ENCODE data around the gene PPP1R7.

PPP1R7 gene

DNA sequence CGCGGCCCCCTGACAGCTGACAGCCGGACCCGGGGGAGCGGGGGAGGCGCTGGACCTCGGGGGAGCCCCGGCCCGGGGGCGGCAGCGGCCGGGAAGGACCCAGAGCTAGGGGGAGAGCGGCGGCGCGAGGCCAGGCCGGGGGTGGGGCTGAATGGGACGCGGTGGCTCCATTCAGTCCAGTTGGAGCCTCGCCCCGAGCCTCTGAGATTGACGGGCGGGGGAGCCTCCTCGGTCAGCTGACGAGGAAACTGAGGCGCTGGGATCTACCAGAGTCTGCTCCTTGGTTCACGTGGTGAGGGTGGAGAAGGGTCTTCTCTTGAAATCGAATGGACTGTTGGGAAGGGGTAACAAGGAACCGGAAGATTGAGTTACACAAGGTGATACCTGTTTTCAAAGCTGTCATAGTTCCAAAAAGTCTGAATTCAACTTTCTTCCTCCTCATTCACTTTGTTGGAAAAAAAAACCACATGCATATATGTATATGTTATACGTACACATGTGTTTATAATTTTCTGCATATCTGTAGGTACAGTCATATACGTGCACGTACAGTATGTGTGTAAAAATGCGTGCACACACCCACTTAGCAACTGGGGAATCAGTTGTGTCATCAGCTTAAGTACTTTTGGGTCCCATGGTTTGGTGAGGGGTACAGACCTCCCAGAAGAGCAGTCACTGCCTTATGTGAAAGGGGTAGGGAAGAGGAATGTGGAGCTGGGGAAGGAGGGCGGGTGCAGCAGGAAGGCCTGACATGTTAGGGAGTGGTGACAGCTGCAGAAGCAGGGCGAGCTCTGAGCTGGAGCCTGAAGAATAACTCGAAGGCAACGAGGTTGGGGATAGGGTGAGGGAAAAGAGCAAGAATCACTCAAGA is 628 bp downstream of the PPP1R7 start:
- Histone ChIP-seq H3K4me3 (ENCODE audit: low read length) (peak overlapping the region; percentile 89), H3K4me1 (ENCODE audit: control insufficient read depth, insufficient read depth, low read length) (peaks cover 6% of the 10 kb centered on the region), H3K36me3 (ENCODE audit: control insufficient read depth, insufficient read depth, low read length) (no peaks in the 10 kb centered on the region), H3K27me3 (ENCODE audit: control insufficient read depth, insufficient read depth, low read length) (no peaks in the 10 kb centered on the region), H3K9ac (ENCODE audit: low read length) (peak overlapping the region; percentile 34), H3K27ac (ENCODE audit: low read depth, low read length) (peak overlapping the region; percentile 52)

DNA sequence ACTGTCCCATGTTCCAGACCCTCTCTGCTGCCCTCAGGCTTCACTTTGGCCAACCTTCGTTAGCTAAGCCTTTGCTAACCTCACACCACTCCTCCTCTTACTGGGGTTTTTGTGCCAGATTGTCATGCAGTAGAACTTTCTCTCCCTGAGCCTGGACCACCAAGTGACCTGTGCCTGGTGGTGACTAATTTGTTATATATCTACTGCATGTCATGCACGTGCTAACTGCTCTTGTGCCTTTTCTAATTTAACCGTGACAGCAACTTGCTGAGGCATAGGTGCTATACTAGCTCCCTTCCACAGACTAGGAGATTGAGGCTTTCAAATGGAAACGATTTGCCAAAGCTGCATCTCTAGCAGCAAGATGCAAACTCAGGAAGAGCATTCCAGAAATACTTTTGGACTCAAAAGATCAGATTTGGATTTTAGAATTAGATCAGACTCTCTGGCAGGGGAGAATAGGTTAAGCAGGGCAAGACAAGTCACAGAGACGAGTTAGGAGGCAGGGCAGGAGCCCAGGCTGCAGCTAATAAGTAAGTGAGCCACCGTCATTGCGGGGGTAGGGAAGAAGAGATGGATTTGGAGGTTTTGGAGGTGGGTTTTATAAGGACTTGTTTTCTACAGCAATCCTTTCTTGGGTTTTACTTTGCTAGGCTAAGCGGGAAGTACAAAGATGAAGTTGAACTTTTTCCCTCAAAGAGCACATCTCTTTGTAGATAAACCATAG is 1.8 kb downstream of the PPP1R7 start:
- Histone ChIP-seq H3K27ac (ENCODE audit: low read depth, low read length) (no peak overlapping the region), H3K9ac (ENCODE audit: low read length) (no peak overlapping the region), H3K27me3 (ENCODE audit: control insufficient read depth, insufficient read depth, low read length) (no peaks in the 10 kb centered on the region)

DNA sequence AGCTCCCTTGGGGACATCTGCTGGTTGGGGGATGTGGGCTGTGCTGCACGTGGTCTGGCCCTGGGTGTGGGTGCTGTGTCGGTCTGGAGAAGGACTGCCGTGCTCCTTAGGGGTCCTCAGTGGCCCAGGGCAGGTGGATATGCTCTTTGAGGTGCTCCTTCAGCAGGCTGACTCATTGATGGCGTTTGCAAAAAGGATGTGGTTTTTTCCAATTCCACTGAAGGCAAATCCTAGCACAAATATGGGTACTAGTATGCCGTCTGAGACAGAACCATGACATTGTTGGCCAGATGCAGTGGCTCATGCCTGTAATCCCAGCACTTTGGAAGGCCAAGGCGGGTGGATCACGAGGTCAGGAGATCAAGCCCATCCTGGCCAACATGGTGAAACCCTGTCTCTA is 3.3 kb downstream of the PPP1R7 start:
- Histone ChIP-seq H3K27me3 (ENCODE audit: control insufficient read depth, insufficient read depth, low read length) (no peaks in the 10 kb centered on the region), H3K27ac (ENCODE audit: low read depth, low read length) (no peak overlapping the region), H3K4me3 (ENCODE audit: low read length) (no peak overlapping the region), H3K4me1 (ENCODE audit: control insufficient read depth, insufficient read depth, low read length) (peaks cover 4% of the 10 kb centered on the region), H3K9ac (ENCODE audit: low read length) (no peak overlapping the region), H3K36me3 (ENCODE audit: control insufficient read depth, insufficient read depth, low read length) (peaks cover 11% of the 10 kb centered on the region)

More for the DNA sequence above, 1.8 kb downstream of the PPP1R7 start:
- H3K4me1 ChIP-seq (ENCODE audit: control insufficient read depth, insufficient read depth, low read length) = peaks cover 6% of the 10 kb centered on the region
- H3K4me3 ChIP-seq (ENCODE audit: low read length) = no peak overlapping the region
- no peaks in the 10 kb centered on the region for H3K36me3 ChIP-seq (ENCODE audit: control insufficient read depth, insufficient read depth, low read length)

DNA sequence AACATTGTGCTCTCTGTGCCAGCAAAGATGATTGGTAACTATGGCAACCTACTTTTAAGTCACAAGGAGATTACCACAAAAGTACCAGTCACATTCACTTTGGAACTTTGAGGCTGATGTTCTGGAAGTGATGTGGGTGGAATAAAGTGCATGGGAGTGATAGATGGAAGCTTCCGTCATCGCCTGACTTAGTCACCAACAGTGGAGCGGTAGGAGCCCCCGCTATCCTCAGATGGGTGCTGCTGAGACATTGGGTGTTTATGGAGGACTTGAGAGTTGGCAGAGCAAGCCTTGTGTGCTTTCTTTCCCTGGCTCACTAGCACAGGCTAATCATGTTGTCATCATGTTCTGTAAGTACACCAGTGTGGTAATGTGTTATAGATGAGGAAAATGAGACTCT is 4.6 kb downstream of the PPP1R7 start:
- Histone ChIP-seq H3K27ac (ENCODE audit: low read depth, low read length) (no peak overlapping the region), H3K4me1 (ENCODE audit: control insufficient read depth, insufficient read depth, low read length) (peaks cover 4% of the 10 kb centered on the region), H3K4me3 (ENCODE audit: low read length) (no peak overlapping the region), H3K27me3 (ENCODE audit: control insufficient read depth, insufficient read depth, low read length) (no peaks in the 10 kb centered on the region), H3K9ac (ENCODE audit: low read length) (no peak overlapping the region), H3K36me3 (ENCODE audit: control insufficient read depth, insufficient read depth, low read length) (peaks cover 19% of the 10 kb centered on the region)

DNA sequence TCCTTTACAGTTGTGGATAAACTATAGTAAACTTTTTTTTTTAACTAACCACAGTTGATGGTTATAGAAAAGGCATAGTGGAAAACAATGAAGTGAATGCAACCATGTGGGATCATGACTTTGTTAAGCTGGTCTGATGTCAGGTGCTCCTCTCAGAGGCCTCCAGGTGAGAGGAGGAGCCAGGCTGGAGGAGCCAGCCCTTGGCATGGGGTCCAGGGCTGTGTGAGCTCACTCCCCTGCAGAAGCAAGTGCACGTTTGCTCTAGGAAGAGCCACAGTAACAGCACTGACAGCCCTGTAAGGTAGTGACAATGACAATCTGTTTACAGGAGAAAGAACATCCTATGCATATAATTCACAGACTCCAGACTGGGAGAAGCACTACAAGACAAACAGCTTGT is 5.7 kb downstream of the PPP1R7 start:
- Histone ChIP-seq H3K9ac (ENCODE audit: low read length) (no peak overlapping the region), H3K27ac (ENCODE audit: low read depth, low read length) (no peak overlapping the region), H3K4me3 (ENCODE audit: low read length) (no peak overlapping the region), H3K4me1 (ENCODE audit: control insufficient read depth, insufficient read depth, low read length) (peaks cover 4% of the 10 kb centered on the region), H3K36me3 (ENCODE audit: control insufficient read depth, insufficient read depth, low read length) (peaks cover 23% of the 10 kb centered on the region), H3K27me3 (ENCODE audit: control insufficient read depth, insufficient read depth, low read length) (no peaks in the 10 kb centered on the region)

DNA sequence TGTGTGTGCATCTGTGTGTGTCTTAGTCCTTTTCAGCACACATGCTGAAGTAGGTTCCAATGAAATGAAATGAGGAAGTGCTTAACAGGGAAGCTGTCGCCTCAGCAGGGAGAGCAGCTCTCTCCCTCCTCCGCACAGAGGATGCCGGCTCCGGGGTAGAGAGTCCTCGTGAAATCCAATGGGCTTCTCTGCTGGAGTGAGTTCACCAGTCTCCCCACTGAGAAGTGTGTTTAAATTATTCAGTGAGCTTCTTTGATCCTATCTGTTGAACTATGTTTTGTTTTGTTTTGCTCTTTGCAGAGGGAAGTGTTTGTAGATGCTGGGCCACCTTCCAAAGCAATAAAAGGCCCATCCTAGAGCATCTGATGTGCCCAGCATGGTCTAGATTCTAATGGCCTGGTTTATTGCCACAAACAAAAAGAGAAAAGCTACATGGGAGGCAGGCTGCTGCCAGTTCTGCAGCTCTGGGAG is 6.7 kb downstream of the PPP1R7 start:
- Histone ChIP-seq H3K4me3 (ENCODE audit: low read length) (no peak overlapping the region), H3K9ac (ENCODE audit: low read length) (no peak overlapping the region), H3K4me1 (ENCODE audit: control insufficient read depth, insufficient read depth, low read length) (peaks cover 4% of the 10 kb centered on the region), H3K27me3 (ENCODE audit: control insufficient read depth, insufficient read depth, low read length) (no peaks in the 10 kb centered on the region), H3K36me3 (ENCODE audit: control insufficient read depth, insufficient read depth, low read length) (peaks cover 26% of the 10 kb centered on the region), H3K27ac (ENCODE audit: low read depth, low read length) (no peak overlapping the region)

DNA sequence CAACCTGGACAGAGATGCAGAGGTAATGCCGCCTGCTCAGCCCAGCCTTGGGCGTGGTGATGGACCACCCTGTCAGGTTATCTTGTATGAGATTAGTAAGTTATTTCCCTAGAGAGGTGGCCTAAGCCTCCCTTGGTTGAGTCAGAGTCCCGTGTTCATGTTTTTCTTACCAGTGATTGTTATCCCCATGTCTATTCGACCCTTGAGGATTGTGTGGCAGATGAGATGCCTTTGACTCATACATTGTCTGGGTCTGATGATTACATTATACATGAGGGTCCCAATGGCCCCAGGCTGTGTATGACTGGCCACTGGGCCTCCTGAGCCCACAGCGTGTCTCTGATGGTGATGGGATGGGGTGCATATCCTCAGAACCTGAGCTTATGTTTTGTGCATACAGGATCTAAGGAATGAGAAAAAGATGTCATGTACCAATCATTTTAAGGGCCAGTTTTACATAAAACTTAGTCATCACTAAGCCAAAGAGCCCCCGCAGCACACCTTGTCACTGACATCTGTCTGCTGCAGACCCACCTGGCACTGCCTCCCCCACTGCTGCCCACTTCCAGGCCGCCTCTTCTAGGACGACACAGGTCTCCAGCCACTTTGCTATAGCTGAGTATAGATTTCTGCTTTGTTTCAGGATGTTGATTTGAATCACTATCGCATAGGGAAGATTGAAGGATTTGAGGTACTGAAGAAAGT is 7.7 kb downstream of the PPP1R7 start:
- H3K36me3 ChIP-seq (ENCODE audit: control insufficient read depth, insufficient read depth, low read length) = peaks cover 28% of the 10 kb centered on the region
- H3K27me3 ChIP-seq (ENCODE audit: control insufficient read depth, insufficient read depth, low read length) = no peaks in the 10 kb centered on the region
- H3K9ac ChIP-seq (ENCODE audit: low read length) = no peak overlapping the region
- H3K27ac ChIP-seq (ENCODE audit: low read depth, low read length) = no peak overlapping the region
- peaks cover 9% of the 10 kb centered on the region for H3K4me1 ChIP-seq (ENCODE audit: control insufficient read depth, insufficient read depth, low read length)
- H3K4me3 ChIP-seq (ENCODE audit: low read length) = no peak overlapping the region

DNA sequence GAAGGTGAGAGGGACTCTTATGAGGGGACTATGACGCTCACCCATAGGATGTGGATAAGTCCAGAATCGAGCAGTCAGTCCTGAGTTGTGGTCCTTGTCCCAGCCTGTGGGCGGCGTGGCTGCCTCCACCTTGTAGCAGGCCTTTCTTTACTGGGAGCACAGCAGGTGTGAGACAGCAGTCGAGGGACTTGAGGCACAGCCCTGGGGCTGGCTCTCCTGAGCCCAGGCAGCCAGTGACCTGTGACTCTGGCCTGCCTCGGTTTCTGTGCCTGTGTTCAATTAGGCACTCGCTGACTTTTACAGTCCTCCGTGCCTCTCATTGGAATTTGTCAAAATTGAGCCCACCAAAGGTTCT is 8.3 kb downstream of the PPP1R7 start:
- Histone ChIP-seq H3K4me3 (ENCODE audit: low read length) (no peak overlapping the region), H3K27me3 (ENCODE audit: control insufficient read depth, insufficient read depth, low read length) (no peaks in the 10 kb centered on the region), H3K4me1 (ENCODE audit: control insufficient read depth, insufficient read depth, low read length) (peaks cover 9% of the 10 kb centered on the region), H3K27ac (ENCODE audit: low read depth, low read length) (no peak overlapping the region), H3K36me3 (ENCODE audit: control insufficient read depth, insufficient read depth, low read length) (peaks cover 31% of the 10 kb centered on the region), H3K9ac (ENCODE audit: low read length) (no peak overlapping the region)

DNA sequence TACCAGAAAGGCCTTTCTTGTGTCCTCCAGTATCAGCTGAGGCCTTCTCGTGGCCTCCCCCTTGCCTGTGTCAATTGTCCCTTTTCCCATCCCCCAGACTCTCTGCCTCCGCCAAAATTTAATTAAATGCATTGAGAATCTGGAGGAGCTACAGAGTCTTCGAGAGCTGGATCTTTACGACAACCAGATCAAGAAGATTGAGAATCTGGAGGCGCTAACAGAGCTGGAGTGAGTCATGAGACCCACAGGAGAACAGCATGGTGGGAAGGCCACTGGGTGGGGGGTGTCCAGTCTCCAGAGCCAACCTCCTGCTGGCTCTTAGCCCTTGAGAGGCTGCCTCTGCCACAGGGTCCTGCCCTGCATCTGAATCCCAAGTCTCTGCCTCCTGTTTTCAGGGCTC is 8.8 kb downstream of the PPP1R7 start:
- Histone ChIP-seq H3K36me3 (ENCODE audit: control insufficient read depth, insufficient read depth, low read length) (peaks cover 31% of the 10 kb centered on the region), H3K4me3 (ENCODE audit: low read length) (no peak overlapping the region), H3K9ac (ENCODE audit: low read length) (no peak overlapping the region), H3K4me1 (ENCODE audit: control insufficient read depth, insufficient read depth, low read length) (peaks cover 9% of the 10 kb centered on the region), H3K27me3 (ENCODE audit: control insufficient read depth, insufficient read depth, low read length) (no peaks in the 10 kb centered on the region), H3K27ac (ENCODE audit: low read depth, low read length) (no peak overlapping the region)

DNA sequence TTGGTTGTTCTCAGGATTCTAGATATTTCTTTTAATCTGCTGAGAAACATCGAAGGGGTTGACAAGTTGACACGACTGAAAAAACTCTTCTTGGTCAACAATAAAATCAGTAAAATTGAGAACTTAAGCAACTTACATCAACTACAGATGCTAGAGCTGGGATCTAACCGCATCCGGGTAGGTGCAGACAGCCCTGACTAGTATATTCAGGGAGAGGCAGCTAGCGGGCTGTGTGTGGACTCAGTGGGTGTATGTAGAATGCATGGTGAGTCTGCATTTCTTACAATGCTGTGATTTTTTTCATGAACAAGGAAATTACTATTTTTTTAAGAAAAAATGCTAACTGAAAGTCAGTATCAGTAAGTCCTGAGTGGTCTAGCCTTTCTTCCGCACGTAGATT is 10.1 kb downstream of the PPP1R7 start:
- Histone ChIP-seq H3K27me3 (ENCODE audit: control insufficient read depth, insufficient read depth, low read length) (no peaks in the 10 kb centered on the region), H3K9ac (ENCODE audit: low read length) (no peak overlapping the region), H3K36me3 (ENCODE audit: control insufficient read depth, insufficient read depth, low read length) (peaks cover 34% of the 10 kb centered on the region), H3K4me1 (ENCODE audit: control insufficient read depth, insufficient read depth, low read length) (peaks cover 9% of the 10 kb centered on the region), H3K27ac (ENCODE audit: low read depth, low read length) (no peak overlapping the region), H3K4me3 (ENCODE audit: low read length) (no peak overlapping the region)

DNA sequence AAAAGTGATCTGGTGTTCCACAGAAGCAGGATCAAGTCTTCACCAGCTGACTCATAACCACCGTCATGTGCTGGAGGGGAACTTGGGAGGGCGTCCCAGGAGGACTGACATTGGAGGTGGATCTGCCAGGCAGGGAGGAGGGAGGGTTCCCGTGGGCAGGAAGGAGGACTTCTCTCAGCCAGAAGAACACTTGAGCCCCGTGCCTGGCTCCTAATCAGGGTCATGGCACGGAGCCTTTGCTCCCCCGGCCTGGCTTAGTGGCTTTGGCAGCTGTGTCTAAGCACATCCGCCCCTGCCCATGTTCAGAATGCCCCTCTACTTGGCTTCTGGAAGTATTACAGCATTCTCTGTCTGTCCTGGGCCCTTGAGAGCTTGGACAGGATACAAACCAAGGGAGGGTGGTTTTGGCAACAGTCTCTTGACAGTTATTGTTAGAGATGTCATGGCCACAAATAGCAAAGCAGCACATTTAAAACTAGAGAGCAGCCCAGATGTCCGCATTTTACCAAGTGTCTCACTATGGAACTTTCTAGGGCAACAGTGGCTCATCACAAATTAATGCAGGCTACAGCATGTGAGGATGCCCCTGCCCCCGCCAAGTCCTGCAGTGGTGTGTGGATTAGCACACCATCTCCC is 11.5 kb downstream of the PPP1R7 start:
- Histone ChIP-seq H3K27ac (ENCODE audit: low read depth, low read length) (peak overlapping the region; percentile 80), H3K9ac (ENCODE audit: low read length) (no peak overlapping the region), H3K36me3 (ENCODE audit: control insufficient read depth, insufficient read depth, low read length) (peaks cover 42% of the 10 kb centered on the region), H3K4me3 (ENCODE audit: low read length) (no peak overlapping the region), H3K4me1 (ENCODE audit: control insufficient read depth, insufficient read depth, low read length) (peaks cover 9% of the 10 kb centered on the region), H3K27me3 (ENCODE audit: control insufficient read depth, insufficient read depth, low read length) (no peaks in the 10 kb centered on the region)

DNA sequence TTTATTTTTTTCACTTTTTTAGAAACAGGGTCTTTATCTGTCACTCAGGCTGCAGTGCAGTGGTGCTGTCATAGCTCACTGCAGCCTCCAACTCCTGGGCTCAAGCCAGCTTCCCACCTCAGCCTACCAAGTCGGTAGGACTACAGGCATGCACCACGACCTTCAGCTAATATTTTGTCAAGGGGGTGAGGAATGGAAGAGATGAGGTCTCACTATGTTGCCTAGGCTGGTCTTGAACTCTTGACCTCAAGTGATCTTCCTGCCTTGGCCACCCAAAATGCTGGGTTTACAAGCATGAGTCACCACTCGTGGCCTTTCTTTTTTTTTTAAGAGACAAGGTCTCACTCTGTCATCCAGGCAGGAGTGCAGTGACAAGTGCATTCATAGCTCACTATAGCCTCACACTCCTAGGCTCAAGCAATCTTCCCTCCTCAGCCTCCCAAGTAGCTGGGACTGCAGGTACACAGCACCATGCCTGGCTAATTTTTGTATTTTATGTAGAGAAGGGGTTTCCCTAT is 13.4 kb downstream of the PPP1R7 start:
- H3K36me3 ChIP-seq (ENCODE audit: control insufficient read depth, insufficient read depth, low read length) = peaks cover 35% of the 10 kb centered on the region
- H3K27me3 ChIP-seq (ENCODE audit: control insufficient read depth, insufficient read depth, low read length) = no peaks in the 10 kb centered on the region
- H3K4me3 ChIP-seq (ENCODE audit: low read length) = no peak overlapping the region
- H3K27ac ChIP-seq (ENCODE audit: low read depth, low read length) = no peak overlapping the region
- H3K4me1 ChIP-seq (ENCODE audit: control insufficient read depth, insufficient read depth, low read length) = peaks cover 9% of the 10 kb centered on the region
- H3K9ac ChIP-seq (ENCODE audit: low read length) = no peak overlapping the region

Measured in rectal smooth muscle tissue (tissue), 1 donor.